ENCODE data around the gene BEST4. TPM values are rescaled to one million over a fixed set of nuclear protein-coding genes. Genes with fewer than 3 reads are reported as not detected.

The BEST4 gene
- total and polyA plus RNA-seq, 2 of the 4 experiments (the other 2 are of a cell fraction), result 0.07 TPM; not detected in 1

DNA sequence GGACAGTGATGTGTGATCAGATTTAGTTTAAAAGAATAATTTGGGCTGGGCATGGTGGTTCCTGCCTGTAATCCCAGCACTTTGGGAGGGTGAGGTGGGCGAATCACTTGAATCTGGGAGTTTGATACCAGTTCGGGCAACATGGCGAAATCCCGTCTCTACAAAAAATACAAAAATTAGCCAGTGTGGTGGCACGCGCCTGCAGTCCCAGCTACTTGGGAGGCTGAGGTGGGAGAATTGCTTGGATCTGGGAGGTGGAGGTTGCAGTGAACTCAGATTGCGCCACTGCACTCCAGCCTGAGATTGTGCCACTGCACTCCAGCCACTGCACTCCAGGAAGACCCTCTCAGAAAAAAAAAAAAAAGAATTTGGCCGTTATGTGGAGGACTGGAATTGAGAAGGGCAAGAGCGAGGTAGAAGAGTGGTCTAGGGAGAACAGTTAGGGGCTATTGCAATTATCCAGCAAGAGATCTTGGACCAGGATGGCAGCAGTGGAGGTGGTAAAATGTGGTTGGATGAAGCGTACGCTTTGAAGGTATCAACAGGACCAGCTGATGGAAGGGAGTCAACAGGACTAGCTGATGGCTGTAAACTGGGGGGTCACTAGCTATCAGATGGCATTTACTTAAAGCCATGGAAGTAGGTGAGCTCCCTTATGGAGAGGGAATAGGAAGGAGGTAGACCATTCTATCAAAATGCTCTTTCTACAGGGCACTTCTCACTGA lies 30.0 kb upstream of the BEST4 start (continued):
- no peak for TF ChIP-seq RCOR1 (IDR thresholded peaks at IDR 0.05; ENCODE audit: insufficient replicate concordance, low read length)
- TF ChIP-seq MAZ (IDR thresholded peaks at IDR 0.05; ENCODE audit: borderline replicate concordance, low read depth, low read length), result no peak
- TF ChIP-seq CHD1 (IDR thresholded peaks at IDR 0.05; ENCODE audit: low read depth, low read length), result no peak
- TF ChIP-seq POLR2A (IDR thresholded peaks at IDR 0.05; ENCODE audit: low read depth, low read length), result no peak
- no peak for TF ChIP-seq SMC3 (IDR thresholded peaks at IDR 0.05; ENCODE audit: low read depth, low read length)

DNA sequence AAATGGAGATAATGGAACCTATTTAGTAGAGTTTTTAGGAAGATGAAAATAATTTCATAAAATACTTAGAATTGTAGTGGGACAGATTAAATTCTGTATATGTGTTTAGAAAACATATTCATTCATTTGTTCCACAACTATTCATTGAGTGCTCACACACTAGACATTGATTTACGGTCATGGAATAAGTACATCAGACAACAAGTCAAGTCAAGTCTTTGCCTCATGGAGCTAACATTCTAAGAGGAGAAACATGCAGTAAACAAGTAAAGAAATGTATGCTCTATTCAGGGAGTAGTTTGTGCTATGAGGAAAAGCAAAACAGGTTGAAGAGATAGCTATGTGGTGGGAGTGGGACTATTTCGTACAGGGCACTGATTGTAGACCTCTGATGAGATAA lies 29.3 kb upstream of the BEST4 start:
- H3K4me3 ChIP-seq (ENCODE audit: insufficient read depth, low read depth, low read length), result no peak overlapping the region
- no peak overlapping the region for H2AK5ac ChIP-seq (ENCODE audit: low read depth, low read length)
- DNase-seq (no peak), ATAC-seq (ENCODE audit: low read depth) (no peak)
- H2BK5ac ChIP-seq (ENCODE audit: low read depth, low read length, poor library complexity, severe bottlenecking), result no peak overlapping the region
- H2BK120ac ChIP-seq (ENCODE audit: low read depth, low read length), result no peak overlapping the region
- in situ Hi-C loops (cut with MboI; ENCODE audit: low sequenced_read_pairs), result no loop called here
- H3K4me2 ChIP-seq (ENCODE audit: low read depth, low read length), result no peak overlapping the region
- dilution Hi-C loops (cut with HindIII; ENCODE audit: low sequenced_read_pairs, unreplicated experiment), result no loop called here
- no peak overlapping the region for H3K27ac ChIP-seq (ENCODE audit: insufficient read depth, low read length)
- ChIA-PET CTCF (no interaction called here), POLR2A (ENCODE audit: unreplicated experiment) (interaction anchor here (0.6 to 3.2 kb wide), 2 partner anchors 9 to 86 kb away, joined by 5 to 30 read pairs; partner anchors contain the start of genes BTBD19 and DYNLT4)
- no peak overlapping the region for H3K56ac ChIP-seq (ENCODE audit: extremely low read depth, insufficient read depth, low read length)
- no peak overlapping the region for H3K23ac ChIP-seq (ENCODE audit: low read depth, low read length)
- H3K18ac ChIP-seq (ENCODE audit: low read depth, low read length), result no peak overlapping the region
- no peak for TF ChIP-seq POLR2A (IDR thresholded peaks at IDR 0.05; ENCODE audit: low read depth, low read length)
- no peak for TF ChIP-seq MXI1 (IDR thresholded peaks at IDR 0.05; ENCODE audit: borderline replicate concordance, low read depth, low read length)
- TF ChIP-seq NFE2L2 (IDR thresholded peaks at IDR 0.05; ENCODE audit: low read depth, low read length), result no peak
- no peak for TF ChIP-seq RAD21 (IDR thresholded peaks at IDR 0.05; ENCODE audit: low read length)
- no peak for TF ChIP-seq BHLHE40 (IDR thresholded peaks at IDR 0.05; ENCODE audit: low read depth, low read length)
- no peak for TF ChIP-seq CEBPB (IDR thresholded peaks at IDR 0.05; ENCODE audit: low read depth, low read length)
- TF ChIP-seq MAFK (IDR thresholded peaks at IDR 0.05; ENCODE audit: low read depth, low read length), result no peak
- TF ChIP-seq RFX5 (IDR thresholded peaks at IDR 0.05; ENCODE audit: low read depth, low read length), result no peak
- no peak for TF ChIP-seq RCOR1 (IDR thresholded peaks at IDR 0.05; ENCODE audit: insufficient replicate concordance, low read length)
- TF ChIP-seq MAZ (IDR thresholded peaks at IDR 0.05; ENCODE audit: borderline replicate concordance, low read depth, low read length), result no peak
- TF ChIP-seq SMC3 (IDR thresholded peaks at IDR 0.05; ENCODE audit: low read depth, low read length), result no peak
- no peak for TF ChIP-seq CTCF (conservative IDR thresholded peaks at IDR 0.05; ENCODE audit: low read depth, low read length)
- H3K9me3 ChIP-seq (ENCODE audit: control insufficient read depth, insufficient read depth, low read length), result no peaks in the 10 kb centered on the region
- H3K27me3 ChIP-seq (ENCODE audit: control insufficient read depth, insufficient read depth, low read length), result no peaks in the 10 kb centered on the region
- WGBS, 2 experiments (ENCODE audit: extremely low coverage in 2 of 2, insufficient read length in 1 of 2), result 89% methylated on average over 1 of the region's 2 CpGs; no CpG with 5 or more reads in 1 of the 2 experiments
- H2AFZ ChIP-seq (replicated peaks; ENCODE audit: low read length, poor library complexity), result no peak overlapping the region
- H2BK15ac ChIP-seq (ENCODE audit: low read depth, low read length), result no peak overlapping the region; the same call in 2 of the 3 replicates
- H3K4ac ChIP-seq (ENCODE audit: low read depth, low read length), result no peak overlapping the region
- H3K36me3 ChIP-seq (ENCODE audit: control insufficient read depth, insufficient read depth, low read length), result no peaks in the 10 kb centered on the region
- no peak overlapping the region for H4K8ac ChIP-seq (ENCODE audit: low read depth in 2 of 2, low read length in 2 of 2)
- no peak overlapping the region for H2BK20ac ChIP-seq (ENCODE audit: low read depth, low read length)
- H3K9me1 ChIP-seq (ENCODE audit: insufficient read depth, low read length), result peaks cover 3% of the 10 kb centered on the region; the same call in 1 of the 2 replicates
- peaks cover 2 to 15% of the 10 kb centered on the region in 2 experiments; a peak in 2 of 4 replicates for H3K79me1 ChIP-seq (ENCODE audit: low read depth in 1 of 2, low read length in 2 of 2)
- peaks cover 12% of the 10 kb centered on the region for H3K4me1 ChIP-seq (ENCODE audit: control insufficient read depth, insufficient read depth, low read length)
- no peak overlapping the region for H2AK9ac ChIP-seq (replicated peaks; ENCODE audit: low read depth, low read length, poor library complexity)
- H4K5ac ChIP-seq (ENCODE audit: low read depth, low read length), result no peak overlapping the region
- no peak overlapping the region; the same call in 1 of the 2 replicates for H4K91ac ChIP-seq (ENCODE audit: insufficient read depth, low read depth, low read length)
- H4K20me1 ChIP-seq (ENCODE audit: insufficient read depth, low read length), result peaks cover 8% of the 10 kb centered on the region; the same call in 1 of the 2 replicates
- H3K14ac ChIP-seq (replicated peaks; ENCODE audit: low read depth, low read length), result no peak overlapping the region
- no peak overlapping the region for H3K9ac ChIP-seq (ENCODE audit: low read depth, low read length)
- no TSS peak for BruUV-seq (replicated peaks)
- intact Hi-C loops (cut with micrococcal nuclease), result no loop called here
